ENCODE results near the gene FHOD1.

FHOD1 gene

GRCh38 chr16:67249178-67250044, 2.1 kb upstream of the FHOD1 start:
- no peak for DNase-seq (ENCODE audit: low read depth in 2 of 2)

- DNase-seq (ENCODE audit: low read depth in 2 of 2), result no peak
Measured at GRCh38 chr16:67248401-67249177, 1.3 kb upstream of the FHOD1 start, which contains the start of gene SLC9A5. Gene SLC9A5, plus strand, starts transcription at chr16:67248979. Its CDS starts 36 bp downstream, at chr16:67249015.

- DNase-seq (ENCODE audit: low read depth in 2 of 2), result no peak
Measured at GRCh38 chr16:67248073-67248400, 756 bp upstream of the FHOD1 start.

GRCh38 chr16:67246756-67247191, 507 bp downstream of the FHOD1 start:
- peak in 1 of 2 donors; percentile 15 for DNase-seq (ENCODE audit: low read depth in 2 of 2)

GRCh38 chr16:67246081-67246755, 1.1 kb downstream of the FHOD1 start:
- DNase-seq (ENCODE audit: low read depth in 2 of 2), result peak in 1 of 2 donors; percentile 35

GRCh38 chr16:67245674-67246080, 1.6 kb downstream of the FHOD1 start:
- no peak for DNase-seq (ENCODE audit: low read depth in 2 of 2)

GRCh38 chr16:67245186-67245585, 2.1 kb downstream of the FHOD1 start:
- DNase-seq (ENCODE audit: low read depth in 2 of 2), result no peak

- DNase-seq (ENCODE audit: low read depth in 2 of 2), result peak; percentile 62 to 67
Measured at GRCh38 chr16:67244387-67245185, 2.7 kb downstream of the FHOD1 start.

GRCh38 chr16:67243481-67243880, 3.8 kb downstream of the FHOD1 start:
- no peak for DNase-seq (ENCODE audit: low read depth in 2 of 2)

- no peak for DNase-seq (ENCODE audit: low read depth in 2 of 2)
Measured at GRCh38 chr16:67242138-67242730, 5.0 kb downstream of the FHOD1 start.

- no peak for DNase-seq (ENCODE audit: low read depth in 2 of 2)
Measured at GRCh38 chr16:67241008-67241900, 6.0 kb downstream of the FHOD1 start.

GRCh38 chr16:67240506-67240905, 6.8 kb downstream of the FHOD1 start:
- DNase-seq (ENCODE audit: low read depth in 2 of 2), result no peak

- DNase-seq (ENCODE audit: low read depth in 2 of 2), result no peak
Measured at GRCh38 chr16:67238806-67239470, 8.3 kb downstream of the FHOD1 start.

GRCh38 chr16:67238278-67238575, 9.1 kb downstream of the FHOD1 start:
- no peak for DNase-seq (ENCODE audit: low read depth in 2 of 2)

GRCh38 chr16:67237396-67238277, 9.6 kb downstream of the FHOD1 start:
- no peak for DNase-seq (ENCODE audit: low read depth in 2 of 2)

- DNase-seq (ENCODE audit: low read depth in 2 of 2), result peak in 1 of 2 donors; percentile 45
Measured at GRCh38 chr16:67236563-67237395, 10.5 kb downstream of the FHOD1 start.

GRCh38 chr16:67235816-67236562, 11.3 kb downstream of the FHOD1 start:
- DNase-seq (ENCODE audit: low read depth in 2 of 2), result peak in 1 of 2 donors; percentile 9

All from stimulated activated CD8-positive, alpha-beta memory T cell treated with anti-CD3 and anti-CD28 coated beads, Interleukin-2, amount 100 ng/mL, for 1 hour (primary cell).